GM18499 (cell line): ENCODE data around the gene FANCF.

Source experiments
- ATAC-seq: cut with Tn5 transposase; IDR thresholded peaks from one replicate; pipeline ENCODE4 v1.9.1; 2021; ENCODE audit warnings: moderate number of reproducible peaks; ENCODE audit not compliant: insufficient read depth, unreplicated experiment

The FANCF gene

GRCh38 chr11:22627421-22627820, 1.8 kb upstream of the FANCF start:
- no peak for ATAC-seq

- ATAC-seq, result no peak
These were observed 1.1 kb upstream of the FANCF start for GRCh38 chr11:22626573-22627239.

GRCh38 chr11:22624742-22625447, 728 bp downstream of the FANCF start:
- peak; percentile 24 for ATAC-seq

- ATAC-seq, result no peak
These were observed 7.8 kb downstream of the FANCF start for GRCh38 chr11:22617868-22618267.

GRCh38 chr11:22603933-22604332, 21.7 kb downstream of the FANCF start:
- ATAC-seq, result no peak

GRCh38 chr11:22602504-22602903, 23.1 kb downstream of the FANCF start:
- no peak for ATAC-seq

GRCh38 chr11:22599458-22599857, 26.2 kb downstream of the FANCF start:
- ATAC-seq, result no peak

GRCh38 chr11:22597062-22597461, 28.6 kb downstream of the FANCF start:
- no peak for ATAC-seq

GRCh38 chr11:22584976-22585375, 40.6 kb downstream of the FANCF start:
- no peak for ATAC-seq

- ATAC-seq, result no peak
These were observed 41.6 kb downstream of the FANCF start for GRCh38 chr11:22583963-22584492.

- no peak for ATAC-seq
These were observed 43.5 kb downstream of the FANCF start for GRCh38 chr11:22582151-22582410.

- ATAC-seq, result no peak
These were observed 44.1 kb downstream of the FANCF start for GRCh38 chr11:22581354-22582150.

GRCh38 chr11:22577854-22578253, 47.8 kb downstream of the FANCF start:
- ATAC-seq, result no peak
